HEK293 (cell line): ENCODE data around the gene MYO15B.

Experiments used
- CTCF ChIA-PET: fragments of 350-600 bp; formaldehyde crosslinking; extraction: SDS; loops from one replicate; lab custom pipeline; 2021; ENCODE audit warnings: antibody characterized with exemption; lab: Yijun Ruan, JAX
- POLR2A ChIA-PET: fragments of 300-600 bp; formaldehyde crosslinking; extraction: SDS; loops from one replicate; lab custom pipeline; 2020; ENCODE audit warnings: antibody characterized with exemption, inconsistent platforms; lab: Yijun Ruan, JAX
- H3K27ac ChIP-seq: fragments of 200-500 bp; sonication (Bioruptor generic); 2 replicates; pipeline ENCODE4 v1.5.1; 2014; ENCODE audit warnings: low read depth, low read length, control low read depth, inconsistent platforms; ENCODE audit errors: extremely low read depth
- H3K36me3 ChIP-seq, 2 experiments: fragments of 200-500 bp in 1 of 2; sonication (Bioruptor generic) in 1 of 2; 1 replicate in 1 of 2; 2 replicates in 1 of 2; pipeline ENCODE4 v1.5.1; 2014 to 2017; ENCODE audit warnings: inconsistent platforms in 2 of 2, low read length in 2 of 2; ENCODE audit not compliant: control insufficient read depth in 2 of 2, insufficient read depth in 1 of 2
- H3K4me1 ChIP-seq: fragments of 200-500 bp; sonication (Bioruptor generic); 2 replicates; pipeline ENCODE4 v1.5.1; 2014; ENCODE audit warnings: mild to moderate bottlenecking, low read length, inconsistent platforms; ENCODE audit not compliant: control insufficient read depth, insufficient read depth
- H3K4me3 ChIP-seq: 2 replicates; pipeline ENCODE4 v1.5.1; 2011; ENCODE audit warnings: low read depth, mild to moderate bottlenecking, control low read depth, low read length, moderate library complexity
- H3K9me3 ChIP-seq: fragments of 200-500 bp; sonication (Bioruptor generic); 2 replicates; pipeline ENCODE4 v1.5.1; 2014; ENCODE audit warnings: low read depth, low read length, inconsistent platforms; ENCODE audit not compliant: control insufficient read depth, insufficient read depth
- GLIS1 ChIP-seq: fragments of 450-650 bp; formaldehyde crosslinking; IDR thresholded peaks from 2 replicates; pipeline ENCODE4 v1.5.1; 2016; ENCODE audit warnings: missing biosample characterization, missing genetic modification characterization
- PATZ1 ChIP-seq: fragments of 450-650 bp; formaldehyde crosslinking; IDR thresholded peaks from 2 replicates; pipeline ENCODE4 v1.5.1; 2016; ENCODE audit warnings: missing biosample characterization, missing genetic modification characterization
- PRDM1 ChIP-seq: fragments of 450-650 bp; formaldehyde crosslinking; IDR thresholded peaks from 2 replicates; pipeline ENCODE4; 2016; ENCODE audit warnings: missing biosample characterization, missing genetic modification characterization
- PRDM10 ChIP-seq: fragments of 450-650 bp; formaldehyde crosslinking; IDR thresholded peaks from 2 replicates; pipeline ENCODE4 v1.5.1; 2016; ENCODE audit warnings: missing biosample characterization, missing genetic modification characterization
- SCRT2 ChIP-seq: fragments of 450-650 bp; formaldehyde crosslinking; IDR thresholded peaks from 2 replicates; pipeline ENCODE4 v1.5.1; 2016; ENCODE audit warnings: missing biosample characterization, missing genetic modification characterization
- SP3 ChIP-seq: fragments of 450-650 bp; formaldehyde crosslinking; IDR thresholded peaks from 2 replicates; pipeline ENCODE4 v1.5.1; 2016; ENCODE audit warnings: missing biosample characterization, missing genetic modification characterization
- ZBTB17 ChIP-seq: fragments of 450-650 bp; formaldehyde crosslinking; IDR thresholded peaks from 2 replicates; pipeline ENCODE4 v1.5.1; 2016; ENCODE audit warnings: missing biosample characterization, missing genetic modification characterization
- ZBTB26 ChIP-seq: fragments of 450-650 bp; formaldehyde crosslinking; optimal IDR thresholded peaks from 2 replicates; pipeline ENCODE3; 2016; ENCODE audit warnings: missing biosample characterization, mild to moderate bottlenecking, missing genetic modification characterization
- ZNF280D ChIP-seq: fragments of 450-650 bp; formaldehyde crosslinking; IDR thresholded peaks from 2 replicates; pipeline ENCODE4 v1.5.1; 2016; ENCODE audit warnings: missing biosample characterization, missing genetic modification characterization
- ZNF324 ChIP-seq: fragments of 450-650 bp; formaldehyde crosslinking; IDR thresholded peaks from 2 replicates; pipeline ENCODE4 v1.5.1; 2016; ENCODE audit warnings: missing biosample characterization, missing genetic modification characterization
- ZNF335 ChIP-seq: fragments of 450-650 bp; formaldehyde crosslinking; conservative IDR thresholded peaks from 2 replicates; pipeline ENCODE4 v1.5.1; 2016; ENCODE audit warnings: missing biosample characterization, missing genetic modification characterization
- ZNF341 ChIP-seq: fragments of 450-650 bp; formaldehyde crosslinking; IDR thresholded peaks from 2 replicates; pipeline ENCODE4; 2016; ENCODE audit warnings: low read depth, missing biosample characterization, missing genetic modification characterization
- ZNF600 ChIP-seq: fragments of 450-650 bp; formaldehyde crosslinking; IDR thresholded peaks from 2 replicates; pipeline ENCODE4 v1.5.1; 2016; ENCODE audit warnings: missing biosample characterization, missing genetic modification characterization
- ZNF610 ChIP-seq: fragments of 450-650 bp; formaldehyde crosslinking; IDR thresholded peaks from 2 replicates; pipeline ENCODE4 v1.5.1; 2016; ENCODE audit warnings: missing biosample characterization, missing genetic modification characterization, borderline replicate concordance
- TF ChIP-seq, protein P1 (sequence below): fragments of 450-650 bp; formaldehyde crosslinking; IDR thresholded peaks from 2 replicates; pipeline ENCODE4 v1.5.1; 2016; ENCODE audit warnings: missing biosample characterization, missing genetic modification characterization

Gene MYO15B

DNA sequence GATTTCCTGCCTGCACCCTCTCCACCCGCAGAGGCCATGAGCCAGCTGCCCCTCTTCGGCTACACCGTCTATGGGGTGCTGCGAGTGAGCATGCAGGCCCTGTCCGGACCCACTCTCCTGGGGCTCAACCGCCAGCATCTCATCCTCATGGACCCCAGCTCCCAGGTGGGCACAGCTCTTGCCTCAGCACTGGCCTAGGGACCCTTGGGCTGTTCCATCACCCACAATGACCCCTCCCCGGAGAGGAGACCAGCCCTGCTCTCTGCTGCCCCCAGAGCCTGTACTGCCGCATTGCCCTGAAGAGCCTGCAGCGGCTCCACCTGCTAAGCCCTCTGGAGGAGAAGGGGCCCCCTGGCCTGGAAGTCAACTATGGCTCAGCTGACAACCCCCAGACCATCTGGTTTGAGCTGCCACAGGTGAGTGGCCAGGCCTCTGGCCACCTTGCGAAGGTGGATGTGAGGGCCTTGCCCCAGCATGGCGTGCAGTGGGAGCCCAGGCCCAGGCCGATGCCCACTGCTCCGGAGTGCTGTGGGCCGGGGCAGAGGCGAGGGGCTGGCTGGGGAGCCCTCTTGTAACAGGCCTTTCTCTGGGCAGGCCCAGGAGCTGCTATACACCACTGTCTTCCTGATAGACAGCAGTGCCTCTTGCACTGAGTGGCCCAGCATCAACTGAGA lies 38.4 kb downstream of the MYO15B start:
- TF ChIP-seq PRDM10 (tag by site-specific recombination) (0 out of 2 replicates have a peak, but pooled peaks have one; percentile 17), ZNF335 (tag by site-specific recombination) (no peak), ZNF324 (tag by site-specific recombination) (no peak), ZBTB26 (tag by site-specific recombination) (no peak), ZBTB17 (tag by site-specific recombination) (no peak), GLIS1 (peak; percentile 41), ZNF280D (tag by site-specific recombination) (no peak), PRDM1 (no peak), PATZ1 (peak; percentile 33; the same call in 1 of the 2 replicates), ZNF341 (peak; percentile 91), ZNF600 (0 out of 2 replicates have a peak, but pooled peaks have one; percentile 55), SCRT2 (no peak), SP3 (tag by site-specific recombination) (no peak), ZNF610 (tag by site-specific recombination) (no peak)
- TF ChIP-seq, protein P1, sequence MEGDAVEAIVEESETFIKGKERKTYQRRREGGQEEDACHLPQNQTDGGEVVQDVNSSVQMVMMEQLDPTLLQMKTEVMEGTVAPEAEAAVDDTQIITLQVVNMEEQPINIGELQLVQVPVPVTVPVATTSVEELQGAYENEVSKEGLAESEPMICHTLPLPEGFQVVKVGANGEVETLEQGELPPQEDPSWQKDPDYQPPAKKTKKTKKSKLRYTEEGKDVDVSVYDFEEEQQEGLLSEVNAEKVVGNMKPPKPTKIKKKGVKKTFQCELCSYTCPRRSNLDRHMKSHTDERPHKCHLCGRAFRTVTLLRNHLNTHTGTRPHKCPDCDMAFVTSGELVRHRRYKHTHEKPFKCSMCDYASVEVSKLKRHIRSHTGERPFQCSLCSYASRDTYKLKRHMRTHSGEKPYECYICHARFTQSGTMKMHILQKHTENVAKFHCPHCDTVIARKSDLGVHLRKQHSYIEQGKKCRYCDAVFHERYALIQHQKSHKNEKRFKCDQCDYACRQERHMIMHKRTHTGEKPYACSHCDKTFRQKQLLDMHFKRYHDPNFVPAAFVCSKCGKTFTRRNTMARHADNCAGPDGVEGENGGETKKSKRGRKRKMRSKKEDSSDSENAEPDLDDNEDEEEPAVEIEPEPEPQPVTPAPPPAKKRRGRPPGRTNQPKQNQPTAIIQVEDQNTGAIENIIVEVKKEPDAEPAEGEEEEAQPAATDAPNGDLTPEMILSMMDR (tag by site-specific recombination) = peak; percentile 88
- CTCF ChIA-PET = interaction anchor here (0.6 to 5.0 kb wide), 21 partner anchors 7 to 437 kb away, joined by 3 to 50 read pairs (median 5); partner anchors contain the start of gene SMIM5
- Histone ChIP-seq H3K27ac (no peak overlapping the region), H3K4me1 (no peaks in the 10 kb centered on the region), H3K9me3 (no peaks in the 10 kb centered on the region), H3K4me3 (no peak overlapping the region), H3K36me3 (peaks cover 0 to 42% of the 10 kb centered on the region in 2 experiments; a peak in 1 of 3 replicates)
- POLR2A ChIA-PET = no interaction called here
